K562 (cell line): ENCODE results near the gene DDX41. TPM values are rescaled to one million over a fixed set of nuclear protein-coding genes. Genes with fewer than 3 reads are reported as not detected.

Experiments
- ATAC-seq: fragments of 200-7000 bp; cut with Tn5 transposase; 3 replicates; pipeline ENCODE4 v1.9.1; 2020; ENCODE audit warnings: moderate library complexity
- BruUV-seq: library from RNA; stranded (reverse); fragments of 400-500 nt; replicated peaks from 2 replicates; lab custom pipeline; 2021; lab: Mats Ljungman, UMichigan
- CTCF ChIA-PET: fragments of 300-600 bp; formaldehyde crosslinking; extraction: SDS; loops from one replicate; lab custom pipeline; 2021; ENCODE audit warnings: low intra/inter-chr PET ratio; lab: Yijun Ruan, JAX
- POLR2A ChIA-PET: fragments of 300-600, 350-650 bp; sonication (Branson Sonifier 250); formaldehyde crosslinking; extraction: SDS; loops from one replicate; lab custom pipeline; 2021; ENCODE audit warnings: antibody characterized with exemption, inconsistent platforms; lab: Yijun Ruan, JAX
- DNase-seq, 4 experiments: peaks; one replicate each; pipeline versions ENCODE4 v3.0.0 to v3.0.0-alpha.2; 2011 to 2018; ENCODE audit warnings: low spot score in 3 of 4, mixed read lengths in 3 of 4; ENCODE audit errors: extremely low read depth in 1 of 4
- FAIRE-seq: peaks from 2 replicates; lab custom pipeline; 2011; peaks lifted over from hg19 to GRCh38; lab: Jason Lieb, UNC
- H2AFZ ChIP-seq: 2 replicates; pipeline ENCODE4 v1.6.0; 2011; ENCODE audit warnings: low read depth, low read length, control low read depth, inconsistent platforms
- H3K27ac ChIP-seq: fragments of 200-600 bp; 3 replicates; pipeline ENCODE4 v1.8.0; 2011; ENCODE audit warnings: low read depth, mild to moderate bottlenecking, control low read depth, inconsistent platforms, low read length, moderate library complexity, mixed read lengths; ENCODE audit errors: extremely low read depth
- H3K27me3 ChIP-seq, 2 experiments: fragments of 300-600 bp in 1 of 2; 2 replicates in 1 of 2; 3 replicates in 1 of 2; pipeline versions ENCODE4 v1.6.0 to v1.8.0; 2011; ENCODE audit warnings: inconsistent platforms in 2 of 2, low read length in 2 of 2, mild to moderate bottlenecking in 1 of 2, mixed read lengths in 1 of 2, moderate library complexity in 1 of 2; ENCODE audit not compliant: control insufficient read depth in 2 of 2, insufficient read depth in 2 of 2
- H3K36me3 ChIP-seq: fragments of 300-600 bp; 3 replicates; pipeline ENCODE4 v1.8.0; 2011; ENCODE audit warnings: mild to moderate bottlenecking, low read length, inconsistent platforms; ENCODE audit not compliant: control insufficient read depth, insufficient read depth
- H3K4me1 ChIP-seq, 2 experiments: fragments of 200-600 bp in 1 of 2; replicated peaks in 1 of 2; 2 replicates in 1 of 2; 3 replicates in 1 of 2; pipeline versions ENCODE4 v1.5.1 to v1.8.0; 2011; ENCODE audit warnings: inconsistent platforms in 2 of 2, low read length in 2 of 2, mild to moderate bottlenecking in 1 of 2, mixed read lengths in 1 of 2, moderate library complexity in 1 of 2; ENCODE audit not compliant: control insufficient read depth in 2 of 2, insufficient read depth in 2 of 2
- H3K4me2 ChIP-seq: 2 replicates; pipeline ENCODE4 v1.6.1; 2011; ENCODE audit warnings: low read length, control low read depth, inconsistent platforms, mixed read lengths; ENCODE audit not compliant: insufficient read depth
- H3K4me3 ChIP-seq: fragments of 200-600 bp; sonication (generic), shearing (Covaris generic); 2 replicates; pipeline ENCODE4 v1.5.1; 2016; ENCODE audit warnings: control low read depth, inconsistent platforms
- H3K79me2 ChIP-seq: fragments of 200-600 bp; 3 replicates; pipeline ENCODE4 v1.8.0; 2011; ENCODE audit warnings: low read length, inconsistent platforms; ENCODE audit not compliant: control insufficient read depth, insufficient read depth
- H3K9ac ChIP-seq, 2 experiments: 2 replicates each; pipeline versions ENCODE4 v1.6.0 to v1.6.1; 2011; ENCODE audit warnings: low read depth in 2 of 2, low read length in 2 of 2, control low read depth in 1 of 2, inconsistent platforms in 1 of 2, mild to moderate bottlenecking in 1 of 2, mixed read lengths in 1 of 2; ENCODE audit not compliant: insufficient read depth in 1 of 2
- H3K9me1 ChIP-seq: one replicate; pipeline ENCODE4 v1.6.0; 2011; ENCODE audit warnings: inconsistent platforms, mild to moderate bottlenecking, low read length, moderate library complexity; ENCODE audit not compliant: control insufficient read depth, insufficient read depth
- H3K9me3 ChIP-seq: replicated peaks from 2 replicates; pipeline ENCODE4 v1.5.1; 2011; ENCODE audit warnings: low read depth, low read length, inconsistent platforms; ENCODE audit not compliant: control insufficient read depth, insufficient read depth
- H4K20me1 ChIP-seq: replicated peaks from 2 replicates; pipeline ENCODE4 v1.6.1; 2011; ENCODE audit warnings: low read length, inconsistent platforms, mixed read lengths; ENCODE audit not compliant: control insufficient read depth, insufficient read depth
- EP400 ChIP-seq: fragments of 450-650 bp; IDR thresholded peaks from 2 replicates; pipeline ENCODE4 v1.6.1; 2017; ENCODE audit warnings: antibody characterized with exemption, mild to moderate bottlenecking, moderate library complexity
- KAT7 ChIP-seq: sonication (generic); formaldehyde crosslinking; IDR thresholded peaks from 2 replicates; pipeline ENCODE4 v1.8.0; 2022; ENCODE audit warnings: missing genetic modification reagents, mild to moderate bottlenecking, borderline replicate concordance
- SP2 ChIP-seq: IDR thresholded peaks from 2 replicates; pipeline ENCODE4 v1.6.1; 2011; ENCODE audit warnings: mild to moderate bottlenecking, low read depth, low read length, moderate library complexity; ENCODE audit not compliant: poor library complexity, severe bottlenecking; ENCODE audit errors: extremely low read depth
- TAL1 ChIP-seq: fragments of 450-650 bp; IDR thresholded peaks from 2 replicates; pipeline ENCODE4 v1.6.1; 2016; ENCODE audit warnings: mild to moderate bottlenecking
- ZNF184 ChIP-seq: sonication (generic); formaldehyde crosslinking; IDR thresholded peaks from 2 replicates; pipeline ENCODE4 v1.5.0; 2020; ENCODE audit warnings: missing genetic modification reagents
- WGBS: fragments of 100-300 bp; shearing (Covaris generic); methylation state at CpG from one replicate; pipeline ENCODE4 v1.1.6; 2016; ENCODE audit warnings: low coverage, mixed read lengths; ENCODE audit not compliant: insufficient coverage; ENCODE audit errors: missing lambda C conversion rate; 5-methylcytosine and 5-hydroxymethylcytosine counted together
- in situ Hi-C: fragments of 300-500 bp; cut with MboI; formaldehyde crosslinking; loops from 4 replicates; pipeline ENCODE4 v1.15.0; 2018; ENCODE audit warnings: inconsistent platforms, mixed read lengths
- intact Hi-C: fragments of 100-400 bp; cut with micrococcal nuclease; formaldehyde crosslinking; loops from 2 replicates; pipeline ENCODE4 v1.14.2; 2022
- polyA plus RNA-seq, 8 experiments: library from polyadenylated mRNA; depleted of rRNA in 4 of 8; stranded (reverse) in 5 of 8; unstranded in 3 of 8; fragments of >200 nt; fragmentation: Nextera tagmentation in 2 of 8; fragmentation: Illumina TruSeq in 1 of 8; extraction: Ambion mirVana in 2 of 8; extraction: Trizol in 1 of 8; gene quantifications; 2 replicates each; pipeline versions ENCODE4 v1.2.1 to v1.2.3, GENCODE V29; 2011 to 2014; ENCODE audit warnings: inconsistent platforms in 1 of 8, missing spikeins in 1 of 8
- total RNA-seq, 7 experiments: library from RNA; depleted of rRNA in 6 of 7; stranded (reverse); fragments of >200 nt in 6 of 7; fragmentation: Illumina TruSeq in 2 of 7; extraction: Trizol in 2 of 7; gene quantifications; 2 replicates each; pipeline versions ENCODE4 v1.2.1 to v1.2.3, GENCODE V29; 2011 to 2021; ENCODE audit warnings: low replicate concordance in 1 of 7
- TF ChIP-seq, protein P1 (sequence below): sonication (generic); IDR thresholded peaks from 2 replicates; pipeline ENCODE4 v1.6.1; 2016

The DDX41 gene
- total and polyA plus RNA-seq, 9 of the 15 experiments (the other 6 are each of a cell fraction or from before 2014, with no cell fraction given), result 38.2 to 284 (median 116) TPM

DNA sequence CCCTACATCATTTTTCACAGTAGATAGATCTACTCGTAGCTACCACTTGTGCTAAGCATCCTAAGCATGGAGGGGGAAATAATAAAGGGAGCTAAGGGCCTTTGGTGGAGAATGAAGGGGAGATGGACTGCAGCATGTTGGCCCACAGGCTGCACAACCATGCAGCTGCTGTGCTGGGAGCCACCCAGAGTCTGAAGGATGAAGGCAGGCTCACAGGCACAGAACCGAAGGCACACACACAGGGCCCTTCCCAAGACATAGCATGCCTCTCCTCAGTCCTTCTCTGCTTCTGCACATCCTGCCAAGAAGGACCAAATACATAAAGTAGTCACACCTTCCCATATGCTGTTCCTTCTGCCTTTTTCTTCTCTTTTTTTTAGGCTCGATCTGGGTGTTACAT lies 31.0 kb upstream of the DDX41 start:
- H3K4me2 ChIP-seq, result no peak overlapping the region
- no TSS peak for BruUV-seq
- TF ChIP-seq KAT7, result no peak
- TF ChIP-seq, protein P1, sequence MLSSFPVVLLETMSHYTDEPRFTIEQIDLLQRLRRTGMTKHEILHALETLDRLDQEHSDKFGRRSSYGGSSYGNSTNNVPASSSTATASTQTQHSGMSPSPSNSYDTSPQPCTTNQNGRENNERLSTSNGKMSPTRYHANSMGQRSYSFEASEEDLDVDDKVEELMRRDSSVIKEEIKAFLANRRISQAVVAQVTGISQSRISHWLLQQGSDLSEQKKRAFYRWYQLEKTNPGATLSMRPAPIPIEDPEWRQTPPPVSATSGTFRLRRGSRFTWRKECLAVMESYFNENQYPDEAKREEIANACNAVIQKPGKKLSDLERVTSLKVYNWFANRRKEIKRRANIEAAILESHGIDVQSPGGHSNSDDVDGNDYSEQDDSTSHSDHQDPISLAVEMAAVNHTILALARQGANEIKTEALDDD, result no peak
- no peak for TF ChIP-seq SP2
- no peak for TF ChIP-seq TAL1
- no peak for TF ChIP-seq ZNF184
- TF ChIP-seq EP400, result no peak
- H4K20me1 ChIP-seq, result peaks cover 11% of the 10 kb centered on the region; the same call in 1 of the 2 replicates
- no peak overlapping the region for H3K27ac ChIP-seq
- in situ Hi-C loops (no loop called here), intact Hi-C loops (no loop called here)
- peaks cover 55% of the 10 kb centered on the region for H3K79me2 ChIP-seq
- H3K36me3 ChIP-seq, result peaks cover 57% of the 10 kb centered on the region
- H2AFZ ChIP-seq, result no peak overlapping the region
- FAIRE-seq (no peak), ATAC-seq (no peak), DNase-seq (no peak)
- H3K27me3 ChIP-seq, result no peaks in the 10 kb centered on the region
- peak overlapping the region in 1 of 2 experiments; percentile 65; a peak in 1 of 4 replicates for H3K9ac ChIP-seq
- no peaks in the 10 kb centered on the region for H3K9me3 ChIP-seq
- no peaks in the 10 kb centered on the region for H3K9me1 ChIP-seq
- 75% methylated on average over 3 of the region's 3 CpGs for WGBS
- POLR2A ChIA-PET, result interaction anchor here (1.0 to 2.0 kb wide), 5 partner anchors 8 to 652 kb away, joined by 3 to 6 read pairs (median 3); no protein-coding TSS in a partner anchor
- H3K4me3 ChIP-seq, result no peak overlapping the region
- H3K4me1 ChIP-seq, result peaks cover 0 to 9% of the 10 kb centered on the region in 2 experiments; a peak in 4 of 5 replicates
- CTCF ChIA-PET, result no interaction called here
